NCI-H2196 (cell line): ENCODE results near the gene APP.
"Not testable (repeated sequence)": the region's sequence is repeated elsewhere in the genome, so short reads cannot be mapped to it uniquely, and the experiment has no call there.

Source experiments
- DNase-seq: peaks from one replicate; lab custom pipeline; 2025; ENCODE audit not compliant: unreplicated experiment; lab: John Stamatoyannopoulos, UW

APP gene

DNA sequence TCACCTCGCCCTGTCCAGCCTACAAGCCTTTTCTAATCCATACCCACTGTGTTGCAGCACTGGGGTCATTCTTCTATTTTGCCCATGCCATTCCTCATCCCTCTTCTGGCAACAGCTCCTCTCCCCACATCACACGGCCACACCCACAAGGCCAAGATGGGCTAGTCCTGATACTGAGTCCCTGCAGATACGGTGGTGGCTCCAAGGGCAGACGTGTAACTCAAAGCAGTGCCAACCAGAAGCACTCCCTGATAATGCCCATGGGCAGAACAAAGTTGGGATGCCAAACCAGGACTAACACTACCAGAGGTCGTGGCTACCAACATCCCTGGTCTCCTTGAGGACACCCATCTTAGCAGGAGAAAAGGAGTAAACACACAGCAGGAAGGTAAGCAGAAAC is 64.8 kb downstream of the APP start:
- DNase-seq = no peak

DNA sequence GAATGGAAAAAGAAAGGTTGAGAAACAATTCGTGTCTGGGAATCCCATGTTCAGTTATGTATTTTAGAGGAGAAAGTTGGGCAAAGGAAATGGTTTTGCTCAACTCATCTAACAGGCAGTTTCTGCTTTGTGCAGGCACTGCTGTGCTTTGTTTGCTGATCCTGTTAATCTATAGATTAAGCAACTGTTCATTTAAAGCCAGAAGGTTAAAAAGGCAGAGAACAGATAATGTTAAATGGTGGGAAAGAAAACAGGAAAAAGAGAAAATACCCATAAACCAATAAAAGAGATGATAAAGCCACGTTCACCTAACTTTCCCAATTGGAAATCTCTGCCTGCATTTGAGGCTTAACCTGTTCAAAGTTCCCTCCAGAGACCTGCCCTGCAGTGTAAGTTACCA is 70.0 kb downstream of the APP start:
- no peak for DNase-seq

- no peak for DNase-seq
Observed at GRCh38 chr21:26099610-26100219, 70.9 kb downstream of the APP start.

DNA sequence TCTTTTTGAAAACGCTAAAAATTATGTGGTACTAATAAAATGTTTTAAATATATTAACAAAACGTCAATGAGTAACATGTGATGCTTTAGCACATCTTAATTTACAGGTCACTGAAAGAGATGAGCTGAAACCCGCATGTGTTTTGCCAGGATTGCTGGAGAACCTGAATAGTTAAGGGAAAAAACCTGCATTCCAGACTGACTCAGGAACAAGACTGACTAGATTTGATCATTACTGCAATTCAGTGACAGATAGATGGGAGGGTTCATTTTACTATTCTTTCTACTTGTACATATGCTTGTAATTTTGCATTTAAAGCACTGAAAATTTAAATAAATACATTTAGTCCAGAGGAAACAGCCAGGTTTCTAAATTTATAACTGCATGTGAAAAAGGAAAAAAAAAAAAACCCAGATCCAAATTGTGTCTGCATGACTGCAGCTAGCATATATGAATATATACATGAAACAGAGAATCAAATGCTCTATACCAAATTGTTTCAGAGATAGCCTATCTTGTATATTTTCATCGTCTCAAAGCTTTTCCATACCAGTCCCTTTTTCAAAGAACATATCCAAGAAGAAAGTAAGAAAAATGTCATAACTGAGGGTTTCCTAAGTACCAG is 71.7 kb downstream of the APP start:
- DNase-seq = no peak

DNA sequence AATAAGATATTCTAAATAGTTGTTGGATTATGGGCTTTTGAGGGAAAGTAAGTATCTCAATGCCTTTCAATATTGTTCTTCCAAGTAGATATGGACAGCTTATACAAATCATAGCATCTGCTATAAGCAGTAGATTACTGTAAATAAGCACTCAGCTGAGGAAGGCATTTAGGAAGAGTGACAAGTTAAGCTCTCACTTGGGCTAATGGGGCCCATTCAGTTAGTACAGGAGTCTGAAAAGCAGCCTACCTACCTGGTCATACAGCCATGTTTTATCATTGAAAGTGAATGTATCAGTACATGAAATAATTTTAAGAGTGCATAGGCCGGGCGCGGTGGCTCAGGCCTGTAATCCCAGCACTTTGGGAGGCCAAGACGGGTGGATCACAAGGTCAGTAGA is 73.1 kb downstream of the APP start:
- no peak for DNase-seq

DNA sequence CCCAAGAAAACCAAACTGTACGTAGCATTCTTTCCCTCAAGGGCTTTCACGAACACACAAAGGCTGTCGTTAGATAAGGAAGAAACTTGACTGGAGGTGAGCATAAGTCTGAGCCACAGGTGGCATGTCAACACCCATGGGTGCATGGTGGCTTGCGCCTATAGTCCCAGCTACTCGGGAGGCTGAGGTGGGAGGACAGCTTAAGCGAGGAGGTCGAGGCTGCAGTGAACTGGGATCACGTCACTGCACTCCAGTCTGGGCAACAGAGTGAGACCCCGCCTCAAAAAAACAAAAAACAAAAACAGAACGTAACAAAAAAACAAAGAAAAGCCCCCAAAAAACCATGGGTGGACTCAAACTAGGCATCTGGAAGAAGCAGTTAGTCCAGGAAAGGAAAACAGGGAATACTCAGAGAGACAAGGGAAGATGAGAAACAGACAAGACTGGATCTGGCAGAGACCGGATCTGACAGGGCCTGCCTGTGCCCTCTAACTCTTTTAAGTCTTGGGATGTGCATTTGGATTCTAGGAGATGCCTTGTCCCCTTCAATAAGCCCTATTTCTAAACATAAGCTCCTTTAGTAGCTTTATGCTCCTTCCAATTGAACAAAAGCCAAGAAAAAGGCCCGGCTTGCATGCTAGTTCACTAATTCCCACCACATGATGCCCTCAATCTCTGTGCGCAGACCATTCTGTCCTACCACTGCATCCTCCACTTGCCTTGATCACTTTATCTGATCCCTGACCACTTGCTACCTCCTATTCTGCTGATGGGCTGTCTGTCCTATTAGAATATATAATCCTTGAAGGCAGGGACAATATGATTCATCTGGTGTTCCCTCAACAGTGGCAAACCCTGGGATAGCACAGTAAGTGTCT is 73.8 kb downstream of the APP start:
- DNase-seq = no peak

DNA sequence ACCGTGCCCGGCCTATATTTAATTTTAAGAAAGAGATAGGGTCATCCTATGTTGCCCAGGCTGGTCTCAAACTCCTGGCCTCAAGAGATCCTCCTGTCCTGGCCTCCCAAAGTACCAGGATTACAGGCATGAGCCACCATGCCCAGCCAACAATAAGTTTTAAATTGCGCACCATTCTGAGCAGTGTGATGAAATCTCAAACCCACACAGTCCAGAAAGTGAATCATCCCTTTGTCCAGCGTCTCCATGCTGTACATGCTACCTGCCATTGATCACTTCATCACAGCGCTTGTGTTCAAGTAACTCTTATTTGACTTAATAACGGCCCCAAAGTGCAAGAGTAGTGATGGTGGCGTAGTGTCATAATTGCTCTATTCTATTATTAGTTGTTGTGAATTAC is 75.4 kb downstream of the APP start:
- no peak for DNase-seq

DNA sequence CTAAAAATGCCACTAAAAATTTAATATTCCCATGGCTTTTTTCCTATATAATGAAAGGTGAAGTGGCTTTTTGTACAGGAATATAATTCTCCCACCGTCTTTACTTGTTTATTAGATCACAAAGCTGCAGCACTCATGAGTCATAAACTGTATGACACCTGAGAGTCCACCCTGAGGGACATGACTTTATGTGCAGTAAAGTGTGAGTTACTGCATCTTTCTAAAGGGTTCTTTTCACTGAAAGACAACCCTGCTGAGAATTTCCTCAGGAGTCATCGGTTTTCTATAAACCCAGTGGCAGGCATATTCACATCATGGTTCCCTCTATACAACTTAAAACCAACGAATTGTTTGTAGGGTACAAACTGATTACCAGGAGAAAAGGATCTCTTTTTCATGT is 77.4 kb downstream of the APP start:
- no peak for DNase-seq

GRCh38 chr21:26091480-26092018 is 79.0 kb downstream of the APP start:
- no peak for DNase-seq

GRCh38 chr21:26089730-26090129 is 80.8 kb downstream of the APP start:
- DNase-seq = no peak

DNA sequence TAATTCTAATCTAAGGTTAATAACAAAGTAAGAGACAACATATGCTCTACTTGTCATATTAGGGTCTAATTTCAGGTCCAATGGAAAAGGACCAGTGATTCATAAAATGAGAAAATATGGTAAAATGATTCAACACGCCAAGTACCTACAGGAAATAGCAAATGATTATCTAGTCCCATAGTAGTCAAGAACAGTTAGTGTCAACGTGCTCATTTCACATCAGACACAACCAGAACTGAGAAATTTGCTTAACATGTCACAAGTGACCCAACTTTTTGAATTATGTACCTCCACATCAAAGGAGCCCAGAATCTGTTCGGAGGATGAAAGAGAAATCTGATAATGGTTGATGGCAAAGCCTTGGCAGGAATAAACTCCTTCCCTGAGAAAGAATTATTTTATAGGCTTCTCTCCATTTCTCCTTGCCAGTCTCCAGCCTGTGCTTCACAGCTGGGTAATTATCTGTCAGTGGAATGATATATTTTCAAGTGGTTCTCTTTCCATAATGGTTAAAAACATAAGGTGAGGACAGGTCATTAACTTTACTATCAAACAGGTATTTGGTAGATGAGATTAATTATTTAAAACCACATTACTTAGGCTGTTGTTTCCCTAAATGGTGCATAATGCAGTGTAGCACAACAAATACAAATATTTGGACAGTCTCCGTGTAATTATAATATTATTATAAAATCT is 83.2 kb downstream of the APP start:
- DNase-seq = no peak

DNA sequence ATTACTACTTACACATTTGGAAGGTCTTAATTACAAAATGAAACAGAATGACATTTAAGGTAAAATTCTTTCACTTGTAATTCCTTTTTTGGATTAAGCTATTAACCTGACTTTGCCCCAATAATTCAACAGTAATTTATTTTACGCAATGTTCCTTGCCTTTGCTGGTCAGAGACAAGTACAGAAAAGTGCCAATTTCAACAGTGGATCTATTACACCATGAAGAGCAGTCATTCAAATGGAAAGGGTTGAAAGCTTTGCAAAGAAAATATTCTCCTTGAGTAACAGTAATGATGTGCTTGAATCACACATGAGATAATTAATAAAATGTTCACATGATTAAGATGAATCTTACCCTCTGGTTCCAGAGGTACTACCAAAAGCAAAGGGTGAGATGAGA is 84.7 kb downstream of the APP start:
- DNase-seq = no peak

- DNase-seq = no peak
Observed at GRCh38 chr21:26085127-26085526, 85.4 kb downstream of the APP start.

DNA sequence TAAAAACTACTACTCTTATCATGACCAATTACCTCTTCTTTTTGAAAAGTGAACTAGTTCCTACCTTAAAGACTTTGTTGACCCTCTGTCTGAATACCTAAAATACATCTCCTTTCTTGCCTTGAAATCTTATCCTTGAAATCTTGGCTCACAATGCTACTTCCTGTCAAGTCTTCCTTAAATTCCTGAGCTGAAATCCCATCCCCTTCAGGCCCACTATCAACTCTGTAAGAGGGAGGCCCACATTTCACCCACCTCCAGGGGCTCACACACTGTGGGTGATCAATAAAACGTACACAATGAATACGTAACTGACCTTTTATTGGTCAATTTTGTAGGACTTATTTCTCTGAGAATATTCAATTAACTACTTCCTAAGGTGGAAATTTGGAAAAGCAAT is 88.0 kb downstream of the APP start:
- DNase-seq = no peak

GRCh38 chr21:26081175-26081760 is 89.3 kb downstream of the APP start:
- DNase-seq = not testable (repeated sequence)

GRCh38 chr21:26080211-26080610 is 90.4 kb downstream of the APP start:
- no peak for DNase-seq

DNA sequence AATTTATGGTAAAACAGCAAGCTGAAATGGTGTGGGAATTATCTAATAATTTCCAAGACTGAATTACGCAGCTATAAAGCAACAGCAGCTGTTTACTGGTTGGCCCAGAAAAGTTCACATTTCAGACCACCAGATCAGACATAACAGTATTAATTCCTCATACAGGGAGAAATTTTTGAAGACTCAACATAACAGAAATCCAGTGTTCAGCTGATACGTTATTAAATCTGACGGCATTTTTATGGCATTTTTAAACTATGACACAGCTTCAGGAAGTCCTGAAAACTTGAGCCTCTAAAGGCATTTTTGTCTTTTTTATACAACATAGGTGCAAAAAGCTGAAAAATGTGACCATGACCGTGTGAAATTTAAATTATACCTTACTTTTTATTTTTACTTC is 91.2 kb downstream of the APP start:
- DNase-seq = no peak

- DNase-seq = no peak
Observed at GRCh38 chr21:26077521-26077920, 93.0 kb downstream of the APP start.

GRCh38 chr21:26072666-26073615 is 97.6 kb downstream of the APP start:
- no peak for DNase-seq
